AG09319 (cell line): ENCODE data around the gene TAS2R42.

Source experiments
- DNase-seq: peaks from one replicate; pipeline ENCODE4 v3.0.0-alpha.2; 2010; ENCODE audit warnings: low read depth; ENCODE audit errors: extremely low read depth
- TF ChIP-seq, protein P1 (sequence below): IDR thresholded peaks from 2 replicates; pipeline ENCODE4 v1.5.1; 2011; ENCODE audit warnings: low read depth, mild to moderate bottlenecking, inconsistent platforms, low read length, moderate library complexity

The TAS2R42 gene

DNA sequence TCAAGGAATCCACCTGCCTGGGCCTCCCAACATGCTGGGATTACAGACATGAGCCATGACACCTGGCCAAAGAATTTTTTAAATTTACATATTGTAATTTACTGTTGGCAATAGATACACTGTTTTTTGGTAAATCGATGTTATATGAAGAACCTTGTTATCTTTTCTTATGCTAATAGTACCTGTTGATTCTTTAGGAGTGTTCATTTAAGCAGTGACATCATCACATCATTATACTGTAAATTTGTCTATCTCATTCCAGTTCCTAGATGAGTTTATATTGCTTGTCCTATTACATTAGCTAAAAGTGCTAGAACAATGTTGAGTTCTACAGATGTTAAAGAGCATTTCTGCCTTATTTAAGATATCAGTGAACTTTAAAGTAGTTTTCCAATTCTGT lies 39.3 kb downstream of the TAS2R42 start:
- DNase-seq, result no peak

GRCh38 chr12:11144297-11144696 lies 42.4 kb downstream of the TAS2R42 start:
- TF ChIP-seq, protein P1, sequence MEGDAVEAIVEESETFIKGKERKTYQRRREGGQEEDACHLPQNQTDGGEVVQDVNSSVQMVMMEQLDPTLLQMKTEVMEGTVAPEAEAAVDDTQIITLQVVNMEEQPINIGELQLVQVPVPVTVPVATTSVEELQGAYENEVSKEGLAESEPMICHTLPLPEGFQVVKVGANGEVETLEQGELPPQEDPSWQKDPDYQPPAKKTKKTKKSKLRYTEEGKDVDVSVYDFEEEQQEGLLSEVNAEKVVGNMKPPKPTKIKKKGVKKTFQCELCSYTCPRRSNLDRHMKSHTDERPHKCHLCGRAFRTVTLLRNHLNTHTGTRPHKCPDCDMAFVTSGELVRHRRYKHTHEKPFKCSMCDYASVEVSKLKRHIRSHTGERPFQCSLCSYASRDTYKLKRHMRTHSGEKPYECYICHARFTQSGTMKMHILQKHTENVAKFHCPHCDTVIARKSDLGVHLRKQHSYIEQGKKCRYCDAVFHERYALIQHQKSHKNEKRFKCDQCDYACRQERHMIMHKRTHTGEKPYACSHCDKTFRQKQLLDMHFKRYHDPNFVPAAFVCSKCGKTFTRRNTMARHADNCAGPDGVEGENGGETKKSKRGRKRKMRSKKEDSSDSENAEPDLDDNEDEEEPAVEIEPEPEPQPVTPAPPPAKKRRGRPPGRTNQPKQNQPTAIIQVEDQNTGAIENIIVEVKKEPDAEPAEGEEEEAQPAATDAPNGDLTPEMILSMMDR, result no peak

More for the DNA sequence above, 39.3 kb downstream of the TAS2R42 start:
- TF ChIP-seq, protein P1, result no peak

DNA sequence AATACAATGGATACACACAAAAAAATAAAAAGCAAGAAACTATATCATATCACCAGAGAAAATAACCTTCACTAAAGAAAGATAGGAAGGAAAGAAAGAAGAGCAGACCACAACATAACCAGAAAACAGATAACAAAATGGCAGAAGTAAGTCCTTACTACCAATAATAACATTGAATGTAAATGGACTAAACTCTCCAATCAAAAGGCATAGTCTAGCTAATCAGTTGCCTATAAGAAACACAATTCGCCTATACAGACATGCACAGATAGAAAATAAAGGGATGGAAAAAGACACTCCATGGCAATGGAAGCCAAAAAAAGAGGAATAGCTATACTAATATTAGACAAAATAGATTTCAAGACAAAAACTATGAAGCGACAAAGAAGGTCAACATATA lies 43.4 kb downstream of the TAS2R42 start:
- DNase-seq, result no peak
- TF ChIP-seq, protein P1, result no peak

More at GRCh38 chr12:11144297-11144696, 42.4 kb downstream of the TAS2R42 start:
- no peak for DNase-seq

DNA sequence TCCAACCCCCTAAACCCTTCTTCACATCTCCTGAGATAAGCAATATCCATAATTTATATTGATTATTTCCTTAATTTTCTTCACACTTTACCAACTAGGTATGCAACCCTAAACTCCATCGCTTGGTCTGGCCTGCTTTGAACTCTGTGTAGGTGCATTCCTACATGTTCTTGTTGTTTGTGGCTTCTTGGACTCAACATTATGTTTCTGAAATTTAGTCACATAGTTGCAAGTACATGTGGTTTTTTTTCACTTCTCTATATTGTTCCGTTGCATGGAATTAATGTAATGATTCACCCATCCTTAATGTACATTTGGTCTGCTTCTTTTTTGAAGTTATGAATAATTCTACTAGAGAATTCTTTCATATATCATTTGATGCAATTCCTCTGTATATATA lies 50.7 kb downstream of the TAS2R42 start:
- TF ChIP-seq, protein P1, result no peak

More for the DNA sequence above, 50.7 kb downstream of the TAS2R42 start:
- DNase-seq, result no peak
